GM21515 (cell line): Measurements from ENCODE around the gene LSM12.
"Not testable (repeated sequence)": the region's sequence is repeated elsewhere in the genome, so short reads cannot be mapped to it uniquely, and the experiment has no call there.

Experiments
- ATAC-seq: cut with Tn5 transposase; IDR thresholded peaks from one replicate; pipeline ENCODE4 v1.9.1; 2021; ENCODE audit not compliant: unreplicated experiment

LSM12 gene

DNA sequence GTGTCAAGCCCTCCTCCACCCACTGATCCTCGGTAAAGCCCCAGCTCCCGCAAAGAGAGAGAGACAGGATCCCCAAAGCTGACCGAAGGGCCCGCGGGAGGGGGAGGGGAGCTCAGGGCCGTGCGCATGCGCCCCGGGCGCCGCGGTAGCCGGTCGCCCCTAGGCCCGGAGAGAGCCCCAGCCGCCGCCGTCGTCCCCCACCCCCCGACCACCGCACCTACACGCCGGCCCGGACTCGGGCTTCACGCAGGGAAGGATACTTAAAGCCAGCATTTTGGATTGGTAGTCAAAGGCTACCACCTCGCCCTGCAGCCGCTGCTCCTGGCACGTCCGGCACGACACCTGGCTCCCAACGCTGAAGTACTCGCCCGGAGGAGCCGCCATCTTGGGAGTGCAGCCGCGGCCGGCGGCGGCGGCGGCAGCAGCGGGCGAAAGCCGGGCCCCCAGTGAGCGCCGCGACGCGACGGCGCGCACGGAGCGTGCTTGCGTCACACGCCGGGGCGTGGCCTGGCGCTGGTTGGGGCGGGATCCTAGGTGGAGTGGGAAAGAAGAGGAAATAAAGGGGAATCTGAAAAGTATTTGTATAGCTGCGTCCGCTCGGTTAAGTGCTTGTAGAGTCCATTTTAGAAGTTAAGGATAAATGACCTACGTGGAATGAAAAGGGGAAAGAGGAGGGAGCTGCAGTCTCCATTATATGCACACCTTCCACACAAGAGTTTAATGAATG is at the start of gene LSM12:
Gene LSM12 (minus strand): TSS at position 468 of the 727 bp plus-strand sequence. CDS start 84 bp downstream, at position 384.
- peak; percentile 56 for ATAC-seq

DNA sequence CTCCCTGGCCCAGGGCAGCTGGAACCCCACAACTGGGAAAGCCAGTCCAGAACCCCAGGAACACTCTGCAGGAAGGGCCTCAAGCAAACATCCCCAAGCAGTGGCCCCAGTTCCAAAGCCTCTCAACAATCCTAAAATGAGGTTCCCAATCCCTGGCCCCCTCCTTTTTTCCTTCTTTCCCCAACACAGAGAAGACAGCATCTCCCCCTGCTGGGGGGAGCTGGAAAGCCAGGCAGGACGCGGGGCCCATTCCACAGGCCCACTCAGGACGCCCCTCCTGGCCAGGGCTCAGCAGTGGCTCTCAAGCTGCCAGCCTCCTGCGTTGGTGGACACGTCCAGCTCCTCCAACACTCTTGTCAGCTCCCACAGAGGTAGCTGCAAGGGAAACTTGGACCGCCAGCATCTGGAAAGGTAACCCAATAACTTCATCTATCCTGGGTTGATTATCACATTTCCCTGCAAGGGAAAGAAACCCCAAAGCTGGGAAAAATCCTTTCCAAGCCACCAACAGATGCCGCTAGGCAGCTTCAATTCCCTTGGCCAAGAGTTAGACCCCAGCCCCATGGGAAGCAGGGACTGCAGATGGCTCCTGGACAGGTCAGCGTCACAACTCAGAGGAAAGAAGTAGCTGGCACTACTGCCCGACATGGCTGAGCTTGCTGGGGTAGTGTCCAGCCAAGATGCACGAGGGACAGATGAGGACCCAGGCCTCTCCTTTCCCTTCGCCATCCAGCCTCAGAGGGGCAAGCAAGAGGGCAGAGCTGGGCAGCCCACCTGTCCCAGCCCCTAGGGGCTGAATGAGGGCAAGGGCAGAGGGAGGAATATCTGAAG is 49.3 kb upstream of the LSM12 start:
- no peak for ATAC-seq

DNA sequence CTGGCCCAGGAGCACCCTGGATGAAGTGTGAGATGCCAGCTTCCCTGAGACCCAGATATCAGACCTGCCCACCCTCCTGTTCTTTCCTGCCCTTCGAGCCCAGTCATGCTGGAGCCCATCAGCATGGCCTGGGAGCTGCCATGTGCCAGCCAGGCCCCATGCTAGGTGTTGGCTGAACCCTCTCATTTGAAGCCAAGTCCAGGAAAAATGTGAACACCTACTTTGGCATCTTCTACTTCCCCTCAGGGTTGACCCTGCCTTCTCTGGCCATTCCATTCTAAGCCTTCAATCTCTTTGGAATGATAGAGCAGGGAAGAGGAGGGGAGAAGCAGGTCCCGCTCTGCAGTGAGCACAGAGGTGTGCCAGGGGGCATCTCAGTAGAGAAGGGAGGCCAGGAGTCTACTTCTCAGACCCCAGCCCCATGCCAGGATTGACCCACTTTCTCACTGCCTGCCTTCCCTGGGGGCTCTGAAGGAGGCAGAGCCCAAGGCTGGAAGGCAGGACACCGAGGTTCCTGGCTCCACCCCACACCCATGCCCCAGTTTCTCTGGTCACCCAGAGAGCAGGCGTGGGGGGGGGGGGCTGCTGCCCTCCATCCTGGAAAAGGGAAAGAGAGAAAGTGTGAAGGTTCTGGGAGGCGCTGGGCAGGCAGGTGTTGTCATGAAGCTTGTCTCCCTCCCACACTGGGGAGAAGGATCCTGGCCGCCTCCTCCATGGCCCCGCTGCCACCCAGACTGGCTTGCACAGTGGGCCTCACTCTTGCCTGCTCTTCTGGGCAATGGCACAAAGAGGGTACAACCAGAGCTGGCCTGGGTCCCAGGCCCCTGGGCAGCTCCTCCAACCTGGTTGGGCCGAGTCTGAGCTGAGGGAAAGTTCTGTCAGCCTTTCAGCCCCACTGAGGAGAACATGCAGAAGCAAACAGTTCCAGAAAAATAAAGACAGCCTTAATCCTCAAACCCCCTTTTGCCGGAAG is 47.7 kb upstream of the LSM12 start:
- ATAC-seq, result no peak

DNA sequence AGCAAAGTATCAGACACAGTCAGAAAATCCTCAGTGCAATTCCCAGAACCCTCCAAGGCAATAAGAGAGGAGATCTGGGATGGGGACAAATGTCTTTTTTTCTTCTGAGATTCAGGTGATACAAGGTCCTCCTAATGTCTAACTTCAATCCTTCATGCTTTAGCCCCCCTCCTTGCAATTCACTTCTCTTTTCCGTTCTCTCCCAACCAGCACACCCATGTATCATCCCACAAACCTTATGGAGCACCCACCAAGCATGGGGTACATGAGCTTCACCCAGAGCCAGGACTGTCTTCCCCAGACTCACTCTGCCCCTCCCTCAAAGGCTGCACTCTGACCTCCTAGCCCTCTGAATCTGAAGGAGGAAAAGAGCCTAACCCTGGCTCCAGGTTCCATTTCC is 46.9 kb upstream of the LSM12 start:
- ATAC-seq, result no peak

DNA sequence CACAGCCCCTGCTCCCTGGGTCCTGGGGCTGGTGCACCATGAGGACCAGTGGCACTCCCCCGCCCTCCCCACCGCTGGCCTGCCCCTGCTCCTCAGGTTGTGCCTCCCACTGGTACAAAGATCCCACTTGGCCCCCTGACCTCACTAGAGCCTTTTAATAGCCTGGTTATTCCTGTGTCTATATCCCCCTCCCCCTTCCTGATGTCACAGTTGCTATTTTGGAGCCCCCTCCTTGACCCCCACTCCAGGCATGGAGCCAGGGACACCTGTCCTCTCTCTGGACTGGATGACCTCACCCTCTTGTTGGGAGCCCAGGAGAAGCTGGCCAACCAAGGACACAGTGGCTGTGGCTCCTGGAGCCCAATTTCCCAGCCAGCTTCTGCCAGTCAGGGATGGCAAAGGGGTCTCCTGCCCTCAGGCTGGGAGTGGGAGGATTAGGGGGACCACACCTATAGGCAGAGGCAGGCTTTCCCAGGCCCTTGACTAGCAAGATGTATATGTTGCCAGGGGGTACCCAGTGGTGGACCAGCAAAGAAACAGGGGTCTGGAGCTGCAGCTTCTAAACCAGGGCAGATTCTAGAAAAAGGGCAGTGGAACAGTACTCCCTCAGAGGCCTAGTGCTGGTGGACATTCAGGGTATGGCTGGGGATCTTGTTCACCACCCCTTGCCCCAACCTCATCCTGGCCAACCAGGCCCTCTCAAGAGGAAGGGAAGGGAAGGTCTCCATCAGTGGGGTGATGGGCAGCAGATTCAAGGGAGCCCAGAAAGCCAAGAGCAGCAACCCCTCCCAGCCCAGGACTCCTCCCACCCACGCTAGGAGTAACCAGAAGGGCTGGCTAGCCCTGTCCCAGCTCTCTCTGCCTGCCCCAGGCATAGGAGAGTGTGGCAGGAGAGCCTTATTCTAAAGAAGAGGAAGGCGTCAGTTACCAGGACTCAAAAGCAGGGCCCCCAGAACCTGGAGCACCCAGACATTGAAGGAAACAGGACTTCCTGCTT is 46.1 kb upstream of the LSM12 start:
- ATAC-seq, result no peak

DNA sequence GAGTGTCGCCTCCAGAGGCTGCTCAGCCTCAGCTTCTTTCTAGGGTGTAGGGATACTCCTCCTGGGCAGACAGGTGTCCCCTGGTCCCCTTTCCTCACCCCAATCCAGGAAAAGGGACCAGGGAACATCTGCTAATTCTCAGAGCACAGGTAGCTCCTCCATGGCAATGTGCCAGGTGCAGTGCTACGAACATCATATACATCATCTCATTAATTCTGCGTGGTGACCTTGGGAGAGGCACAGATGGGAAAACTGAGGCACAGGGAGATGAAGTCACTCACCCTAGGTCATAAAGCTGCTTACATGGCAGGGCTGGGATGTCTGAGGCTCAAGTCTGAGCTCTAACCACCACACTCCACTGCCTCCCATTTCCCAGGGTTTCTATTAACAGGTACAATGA is 45.3 kb upstream of the LSM12 start:
- ATAC-seq, result no peak

DNA sequence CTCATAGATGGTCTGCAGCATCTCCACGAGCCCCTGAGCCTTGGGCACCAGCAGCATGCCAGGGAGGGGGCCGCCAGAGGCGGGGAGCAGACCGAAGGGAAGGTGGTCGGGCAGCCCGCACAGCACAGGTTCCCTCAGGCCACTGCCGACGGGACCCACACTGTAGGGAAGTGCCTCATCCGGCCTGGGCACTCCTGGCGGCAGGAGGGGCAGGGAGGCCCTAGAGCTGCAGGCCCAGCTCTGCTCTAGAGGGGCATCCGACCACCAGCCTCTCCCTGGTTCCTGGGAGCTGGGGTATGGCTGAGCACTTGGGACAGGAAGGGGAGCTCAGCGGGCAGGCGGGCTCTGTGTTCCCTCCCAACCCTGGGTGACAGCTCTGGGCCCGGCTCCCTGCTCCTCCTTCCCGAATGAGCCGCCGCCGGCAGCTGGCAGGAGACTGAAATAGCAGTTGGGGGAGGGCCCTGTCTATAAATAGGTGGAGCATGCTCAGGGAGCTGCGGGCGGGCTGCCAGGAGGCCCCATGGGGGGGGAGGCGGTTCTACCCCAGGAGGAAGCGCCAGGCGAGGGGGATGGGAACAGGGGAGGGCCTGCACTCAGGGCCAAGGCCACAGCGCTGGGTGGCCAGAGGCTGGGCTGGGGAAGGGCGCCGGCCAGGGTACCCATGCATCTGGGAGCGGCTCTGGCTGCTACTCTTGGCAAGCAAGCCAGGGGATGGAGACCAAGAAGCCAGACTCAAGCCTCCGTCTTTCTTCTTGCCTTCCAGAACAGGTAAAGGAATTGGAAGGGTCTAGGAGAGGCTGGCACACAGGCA is 44.6 kb upstream of the LSM12 start:
- ATAC-seq, result peak; percentile 56

DNA sequence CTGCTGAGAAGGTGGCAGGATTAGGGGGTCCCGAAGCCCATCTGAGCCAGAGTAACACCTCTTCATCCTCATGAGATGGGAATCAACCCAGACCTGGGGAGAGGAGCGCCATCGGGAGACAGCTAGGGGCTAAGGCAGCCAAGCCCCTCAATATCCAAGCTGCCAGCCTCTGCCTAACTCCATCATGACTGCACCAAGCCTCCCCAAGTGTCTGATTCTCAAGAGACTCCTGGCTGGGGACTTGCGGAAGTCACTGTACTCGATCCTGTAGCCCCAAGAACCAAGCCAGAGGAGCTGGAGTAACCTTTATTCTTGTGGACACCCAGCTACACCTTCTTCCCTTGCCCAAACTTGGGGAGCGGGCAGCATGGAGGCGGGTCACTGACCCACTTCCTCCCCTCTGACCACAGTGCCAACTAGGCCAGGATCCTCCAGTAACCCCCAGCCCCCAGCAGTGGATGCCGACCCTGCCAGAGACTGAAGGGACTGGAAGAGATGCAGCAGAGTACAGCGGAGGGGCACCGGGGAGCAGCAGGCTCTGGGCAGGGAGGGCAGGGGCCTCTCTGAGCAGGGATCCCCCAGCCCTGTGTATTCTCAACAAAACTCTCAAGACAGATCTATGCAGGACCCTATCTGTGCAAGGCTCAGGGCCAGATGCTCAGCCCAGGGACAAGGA is 43.7 kb upstream of the LSM12 start:
- no peak for ATAC-seq

DNA sequence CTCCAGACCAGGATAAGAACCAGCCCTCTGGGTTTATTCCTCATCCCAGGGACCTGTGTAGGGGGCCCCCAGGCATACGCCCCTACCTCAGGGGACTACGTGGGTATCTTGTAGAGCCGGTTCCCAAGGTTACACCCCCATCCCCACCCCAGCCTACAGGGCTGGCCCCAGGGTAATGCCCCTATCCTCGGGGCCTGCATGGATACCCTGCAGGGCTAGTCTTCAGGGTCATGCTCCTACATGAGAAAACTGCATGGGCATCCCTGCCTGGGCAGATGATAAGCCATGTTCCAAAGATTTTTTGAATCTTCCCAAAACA is 42.8 kb upstream of the LSM12 start:
- no peak for ATAC-seq

DNA sequence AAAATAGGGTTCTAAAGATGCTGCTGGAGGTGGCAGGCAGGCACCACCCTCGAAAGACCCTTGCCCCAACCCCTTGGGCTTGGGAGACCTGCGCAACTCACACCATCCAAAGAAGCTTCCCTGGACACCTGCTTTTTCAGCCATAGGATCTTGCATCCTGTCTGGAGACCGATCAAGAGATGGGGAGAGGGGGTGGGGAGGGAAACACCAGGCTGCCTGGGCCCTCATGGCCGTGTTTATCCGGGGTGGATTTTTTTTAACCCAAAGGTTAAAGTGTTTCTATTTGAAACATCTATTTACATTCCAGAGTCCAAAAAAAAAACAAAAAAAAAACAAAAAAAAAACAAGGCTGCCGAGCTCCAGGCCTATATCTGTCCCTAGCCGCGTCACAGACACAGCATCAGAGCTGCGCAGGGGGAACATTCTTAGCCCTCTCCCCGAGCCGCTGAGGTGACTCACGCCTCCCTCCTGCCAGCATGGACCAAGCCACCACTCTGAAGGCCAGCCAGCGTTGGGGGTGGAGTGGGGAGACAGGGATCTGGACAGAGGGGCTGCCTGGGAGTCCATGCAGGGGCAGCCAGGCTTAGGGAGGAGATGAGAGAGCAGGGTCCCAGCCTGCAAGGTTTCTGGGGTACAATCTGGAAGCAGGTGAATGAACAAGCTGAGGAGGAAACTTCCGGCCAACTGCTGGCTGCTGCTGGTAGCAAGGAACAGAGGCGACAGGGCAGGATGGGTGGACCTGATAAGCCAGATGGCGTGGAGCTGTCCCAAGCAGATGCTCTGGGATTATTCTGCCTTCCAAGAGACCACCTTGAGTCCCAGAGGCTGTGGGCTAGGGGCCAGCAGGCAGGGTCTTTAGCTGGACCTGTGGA is 42.2 kb upstream of the LSM12 start:
- no peak for ATAC-seq

DNA sequence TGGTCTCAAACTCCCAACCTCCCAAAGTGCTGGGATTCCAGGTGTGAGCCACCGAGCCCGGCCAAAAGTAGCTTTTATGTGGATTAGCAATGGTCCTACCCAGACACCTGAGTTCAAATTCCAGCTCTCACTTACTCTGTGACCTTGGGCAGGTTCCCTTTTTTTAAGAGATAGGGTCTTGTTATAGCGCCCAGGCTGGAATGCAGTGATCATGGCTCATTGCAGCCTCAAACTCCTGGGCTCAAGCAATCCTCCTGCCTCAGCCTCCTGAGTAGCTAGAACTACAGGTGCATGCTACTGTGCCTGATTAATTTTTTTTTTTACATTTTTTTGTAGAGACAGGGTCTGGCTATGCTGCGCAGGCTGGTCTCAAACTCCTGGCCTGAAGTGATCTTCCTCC is 40.3 kb upstream of the LSM12 start:
- no peak for ATAC-seq

DNA sequence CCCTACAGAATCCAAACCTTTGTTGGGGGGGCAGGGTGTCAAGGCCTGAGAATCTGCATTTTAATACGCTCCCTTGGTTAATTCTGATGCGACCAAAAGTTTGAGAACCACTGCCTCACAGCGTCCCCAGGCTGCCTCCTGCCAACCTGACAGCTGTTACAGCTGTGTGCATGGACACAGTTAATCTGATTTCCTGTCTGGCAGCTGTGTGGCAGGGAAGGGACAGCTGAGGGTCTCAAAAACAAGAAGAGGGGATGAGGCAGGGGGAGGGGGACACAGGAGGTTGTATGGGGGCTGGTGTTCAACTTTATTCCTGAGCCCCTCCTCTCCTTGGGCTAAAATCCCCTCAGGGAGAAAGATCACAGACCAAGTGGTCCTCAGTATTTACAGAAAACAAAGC is 39.5 kb upstream of the LSM12 start:
- ATAC-seq, result no peak

DNA sequence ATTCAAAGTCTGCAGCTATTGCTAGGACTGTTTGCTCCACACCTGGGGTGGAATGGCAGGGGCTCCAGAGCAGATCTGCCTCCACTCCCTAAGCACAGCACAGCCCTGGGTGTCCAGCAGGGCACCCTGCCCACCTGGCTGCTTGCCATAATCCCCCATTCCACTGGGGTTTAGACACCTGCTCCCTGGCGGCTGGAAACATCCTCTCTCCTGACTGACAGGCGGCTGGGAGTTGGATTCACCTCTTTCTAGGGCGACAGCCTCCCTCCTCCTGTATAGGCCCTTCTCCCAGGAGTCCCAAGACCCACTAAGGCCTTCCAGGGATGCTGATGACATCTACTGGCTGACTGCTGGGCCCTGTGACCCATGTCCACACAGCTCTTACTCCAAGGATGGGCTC is 39.0 kb upstream of the LSM12 start:
- ATAC-seq, result no peak

DNA sequence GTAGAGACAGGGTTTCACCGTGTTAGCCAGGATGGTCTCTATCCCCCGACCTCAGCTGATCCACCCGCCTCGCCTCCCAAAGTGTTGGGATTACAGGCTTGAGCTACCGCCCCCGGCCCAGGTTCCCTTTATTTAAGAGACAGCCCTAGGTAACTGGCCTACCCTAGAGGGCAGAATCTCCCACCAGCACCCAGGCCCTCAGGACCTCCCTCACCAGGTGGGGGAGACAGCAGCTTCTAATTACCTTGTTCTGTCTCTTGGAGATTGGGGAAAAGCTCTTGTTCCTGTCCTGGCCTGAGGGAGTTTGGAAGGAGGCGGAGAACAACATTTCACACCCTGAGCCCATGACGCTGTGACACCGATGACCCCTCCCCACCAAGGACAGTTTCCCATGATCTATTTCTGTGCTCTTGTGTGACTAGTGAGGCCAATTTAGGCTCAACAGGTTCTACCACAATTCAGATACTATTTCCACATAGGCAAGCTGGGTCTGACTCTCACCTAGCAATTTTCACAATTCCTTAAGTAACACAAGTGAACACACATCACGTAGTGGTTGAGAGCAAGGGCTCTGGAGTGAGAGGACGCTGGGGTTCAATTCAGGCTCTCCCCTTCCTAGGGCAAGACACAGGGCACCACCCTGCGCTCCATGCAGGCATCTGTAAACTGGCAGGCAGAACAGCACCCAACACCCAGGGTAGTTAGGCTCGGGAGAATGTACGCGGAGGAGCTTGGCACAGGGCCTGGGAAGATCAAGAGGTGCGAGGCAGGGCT is 36.6 kb upstream of the LSM12 start:
- ATAC-seq, result no peak

DNA sequence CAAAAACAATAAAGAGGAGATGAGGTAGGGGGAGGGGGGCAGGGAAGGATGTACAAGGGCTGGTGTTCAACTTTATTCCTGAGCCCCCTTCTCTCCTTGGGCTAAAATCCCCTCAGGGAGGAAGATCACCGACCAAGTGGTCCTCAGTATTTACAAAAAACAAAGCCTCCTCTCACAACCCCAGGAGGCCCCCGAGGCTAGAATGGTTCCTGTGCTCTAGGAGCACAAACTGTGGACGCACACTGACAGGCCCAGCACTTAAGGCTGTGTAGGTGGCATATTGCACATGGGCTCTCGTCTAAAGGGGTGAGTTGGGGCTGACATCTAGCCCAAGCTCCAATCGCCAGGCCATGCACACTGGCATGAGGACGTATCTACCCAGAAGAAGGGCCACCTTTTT is 35.4 kb upstream of the LSM12 start:
- ATAC-seq, result not testable (repeated sequence)

DNA sequence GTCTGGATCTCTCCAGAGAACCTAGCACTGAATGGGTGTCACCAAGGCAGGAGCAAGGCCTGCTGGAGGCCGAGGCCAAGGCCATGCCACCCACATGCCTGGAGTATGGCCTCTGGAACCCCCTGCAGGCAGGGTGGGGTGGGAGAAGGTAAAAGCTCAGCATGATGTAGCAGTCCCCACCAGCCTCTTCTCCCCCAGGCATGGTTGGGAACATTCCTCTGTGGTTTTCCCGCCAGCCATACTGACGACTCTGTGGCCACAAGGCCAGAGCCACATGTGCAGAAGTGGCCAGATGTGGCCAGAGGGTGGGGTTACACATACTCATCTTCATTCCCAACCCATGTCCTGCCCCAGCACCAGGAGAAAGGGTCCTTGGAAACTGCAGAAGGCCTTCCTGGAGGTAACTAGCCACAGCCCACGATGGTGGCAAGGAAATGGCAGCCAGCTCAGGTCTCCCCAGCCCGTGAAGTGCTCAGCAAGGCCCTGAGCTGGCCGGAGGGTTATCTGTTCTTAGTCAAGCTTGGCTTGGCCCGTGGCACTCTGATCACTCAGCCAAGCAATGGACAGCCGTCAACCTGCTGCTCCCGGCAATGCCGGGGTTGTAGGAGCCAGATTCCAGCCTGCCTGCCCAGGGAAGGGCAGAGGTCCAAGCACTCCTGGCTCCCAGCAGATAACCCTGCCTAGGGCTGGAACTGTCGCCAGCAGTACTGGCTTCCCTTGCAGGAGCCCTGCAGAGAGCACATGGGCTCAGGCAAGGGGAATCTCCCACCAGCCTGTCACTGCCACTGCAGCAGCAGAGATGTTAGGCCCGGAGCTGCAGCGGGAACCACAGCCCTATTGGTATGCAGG is 30.9 kb upstream of the LSM12 start:
- ATAC-seq, result no peak
